Stomach (tissue), 4 donors: ENCODE measurements around the gene GATB.

Experiments used
- POLR2A ChIP-seq, 4 donors: fragments of 450-650 bp; IDR thresholded peaks; one replicate each; pipeline ENCODE4 v1.6.1; 2016; ENCODE audit warnings: antibody characterized with exemption in 4 of 4, control low read depth in 2 of 4, mild to moderate bottlenecking in 1 of 4, moderate library complexity in 1 of 4
- POLR2AphosphoS5 ChIP-seq, 3 donors: sonication (generic); formaldehyde crosslinking; IDR thresholded peaks; one replicate each; pipeline ENCODE4 v1.6.1; 2016; ENCODE audit warnings: antibody characterized with exemption in 3 of 3
- TF ChIP-seq, protein P1 (sequence below), 7 experiments: fragments of 450-650 bp in 4 of 7; fragments of 200-600 bp in 3 of 7; sonication (generic) in 3 of 7; IDR thresholded peaks; one replicate each; pipeline ENCODE4 v1.5.1; 2016 to 2019; ENCODE audit warnings: antibody characterized with exemption in 7 of 7, control low read depth in 2 of 7, mild to moderate bottlenecking in 1 of 7

DNA sequence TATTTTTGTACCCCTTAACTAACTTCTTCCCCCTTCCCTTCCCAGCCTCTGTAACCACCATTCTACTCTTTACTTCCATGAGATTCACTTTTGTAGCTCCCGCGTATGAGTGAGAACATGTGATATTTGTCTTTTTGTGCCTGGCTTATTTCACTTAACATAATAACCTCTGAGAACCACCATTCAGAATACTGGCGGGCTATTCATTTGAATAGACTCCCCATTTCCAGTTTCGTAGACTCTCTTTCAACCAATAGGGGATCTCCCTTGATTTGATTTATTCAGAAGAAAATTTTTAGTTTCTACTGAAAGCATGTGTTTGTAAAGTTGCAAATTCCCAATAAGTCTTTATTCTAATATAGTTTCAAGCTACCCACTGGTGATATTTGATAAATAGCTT is 117.2 kb downstream of the GATB start:
- TF ChIP-seq, protein P1, sequence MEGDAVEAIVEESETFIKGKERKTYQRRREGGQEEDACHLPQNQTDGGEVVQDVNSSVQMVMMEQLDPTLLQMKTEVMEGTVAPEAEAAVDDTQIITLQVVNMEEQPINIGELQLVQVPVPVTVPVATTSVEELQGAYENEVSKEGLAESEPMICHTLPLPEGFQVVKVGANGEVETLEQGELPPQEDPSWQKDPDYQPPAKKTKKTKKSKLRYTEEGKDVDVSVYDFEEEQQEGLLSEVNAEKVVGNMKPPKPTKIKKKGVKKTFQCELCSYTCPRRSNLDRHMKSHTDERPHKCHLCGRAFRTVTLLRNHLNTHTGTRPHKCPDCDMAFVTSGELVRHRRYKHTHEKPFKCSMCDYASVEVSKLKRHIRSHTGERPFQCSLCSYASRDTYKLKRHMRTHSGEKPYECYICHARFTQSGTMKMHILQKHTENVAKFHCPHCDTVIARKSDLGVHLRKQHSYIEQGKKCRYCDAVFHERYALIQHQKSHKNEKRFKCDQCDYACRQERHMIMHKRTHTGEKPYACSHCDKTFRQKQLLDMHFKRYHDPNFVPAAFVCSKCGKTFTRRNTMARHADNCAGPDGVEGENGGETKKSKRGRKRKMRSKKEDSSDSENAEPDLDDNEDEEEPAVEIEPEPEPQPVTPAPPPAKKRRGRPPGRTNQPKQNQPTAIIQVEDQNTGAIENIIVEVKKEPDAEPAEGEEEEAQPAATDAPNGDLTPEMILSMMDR (IDR thresholded peaks at IDR 0.05), result no peak
- no peak for TF ChIP-seq POLR2A (IDR thresholded peaks at IDR 0.05)
- no peak for TF ChIP-seq POLR2AphosphoS5 (IDR thresholded peaks at IDR 0.05)
